Right renal pelvis (tissue), 4 donors: Measurements from ENCODE around the gene CCDC50. TPM values are rescaled to one million over a fixed set of nuclear protein-coding genes. Genes with fewer than 3 reads are reported as not detected.

Experiments
- DNase-seq, 4 donors: peaks; one replicate each; pipeline ENCODE4 v3.0.0-alpha.2; 2013; ENCODE audit warnings: low read depth in 4 of 4, low spot score in 3 of 4, missing footprints in 1 of 4
- polyA plus RNA-seq, 4 donors: library from polyadenylated mRNA; unstranded; fragments of 120-200 nt; gene quantifications; one replicate each; pipeline ENCODE4 v1.2.1, GENCODE V29; 2013; ENCODE audit not compliant: insufficient read length in 4 of 4

CCDC50 gene
- polyA plus RNA-seq, 4 donors: 64.3 to 70.8 (median 68.6) TPM

GRCh38 chr3:191314109-191314728 is 15.0 kb upstream of the CCDC50 start:
- DNase-seq: no peak

GRCh38 chr3:191316876-191317603 is 12.2 kb upstream of the CCDC50 start:
- DNase-seq: no peak

GRCh38 chr3:191320316-191320715 is 8.9 kb upstream of the CCDC50 start:
- no peak for DNase-seq

- no peak for DNase-seq
Observed at GRCh38 chr3:191321019-191321767, 8.0 kb upstream of the CCDC50 start.

GRCh38 chr3:191324936-191325335 is 4.3 kb upstream of the CCDC50 start:
- no peak for DNase-seq

GRCh38 chr3:191327526-191327925 is 1.7 kb upstream of the CCDC50 start:
- DNase-seq: no peak

GRCh38 chr3:191328383-191328961 is 722 bp upstream of the CCDC50 start:
- DNase-seq: no peak

GRCh38 chr3:191329654-191330529 is 698 bp downstream of the CCDC50 start, which contains the start of gene UTS2B:
TSS of gene UTS2B (minus strand) at chr3:191330526. CDS start at chr3:191282189, 48,337 bp downstream.
- DNase-seq: peak; percentile 52 to 66 (median 56)

GRCh38 chr3:191330530-191331048 is 1.4 kb downstream of the CCDC50 start:
- DNase-seq: peak in 1 of 4 donors; percentile 34

- no peak for DNase-seq
Observed at GRCh38 chr3:191331388-191331787, 2.2 kb downstream of the CCDC50 start.

GRCh38 chr3:191333298-191333880 is 4.2 kb downstream of the CCDC50 start:
- DNase-seq: no peak

- DNase-seq: no peak
Observed at GRCh38 chr3:191334346-191334893, 5.2 kb downstream of the CCDC50 start.

GRCh38 chr3:191336833-191337232 is 7.6 kb downstream of the CCDC50 start:
- DNase-seq: no peak

- no peak for DNase-seq
Observed at GRCh38 chr3:191338177-191338488, 8.9 kb downstream of the CCDC50 start.

- no peak for DNase-seq
Observed at GRCh38 chr3:191339316-191339917, 10.2 kb downstream of the CCDC50 start.

- no peak for DNase-seq
Observed at GRCh38 chr3:191340351-191340750, 11.2 kb downstream of the CCDC50 start.

- no peak for DNase-seq
Observed at GRCh38 chr3:191340966-191341365, 11.8 kb downstream of the CCDC50 start.

- no peak for DNase-seq
Observed at GRCh38 chr3:191342006-191342405, 12.8 kb downstream of the CCDC50 start.

- no peak for DNase-seq
Observed at GRCh38 chr3:191342411-191342810, 13.2 kb downstream of the CCDC50 start.
